ENCODE measurements around the gene SYT1.

DNA sequence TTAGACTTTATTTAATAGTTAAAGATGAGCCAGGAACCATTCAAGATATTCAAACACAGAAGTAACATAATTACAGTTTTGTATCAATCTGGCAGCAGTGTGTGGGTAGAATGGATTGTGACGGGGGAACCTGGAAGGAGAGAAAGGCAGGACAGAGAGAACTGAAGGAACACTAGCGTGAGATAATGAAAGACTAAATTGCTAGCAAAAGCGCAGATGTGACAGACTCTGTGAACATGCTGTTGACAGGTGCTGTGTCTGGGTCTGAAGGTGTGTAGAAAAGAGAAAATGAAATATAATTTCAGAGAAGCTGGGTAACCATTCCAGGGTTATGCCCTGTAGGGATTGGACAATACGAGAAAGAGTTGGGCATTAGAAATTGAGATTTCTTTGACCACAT lies 372.3 kb downstream of the SYT1 start:
- TF ChIP-seq EZH2 (IDR thresholded peaks at IDR 0.05), result no peak
- no peak for TF ChIP-seq FOXP2 (optimal IDR thresholded peaks at IDR 0.05; ENCODE audit: control extremely low read depth, extremely low read length, insufficient read depth)
